ENCODE results near the gene STARD5. TPM values are rescaled to one million over a fixed set of nuclear protein-coding genes. Genes with fewer than 3 reads are reported as not detected.

The STARD5 gene
- total and polyA plus RNA-seq, 2 experiments from 2014 or later: 3.8 to 10.1 TPM

GRCh38 chr15:81296186-81296585, 27.8 kb downstream of the STARD5 start:
- H3K9me3 Mint-ChIP-seq: no peaks in the 10 kb centered on the region
- H3K79me2 ChIP-seq (replicated peaks; ENCODE audit: insufficient read depth): no peaks in the 10 kb centered on the region
- peaks cover 24% of the 10 kb centered on the region for H3K4me1 Mint-ChIP-seq
- ATAC-seq (no peak), DNase-seq (ENCODE audit: low spot score) (no peak)
- no peak overlapping the region for H3K27ac ChIP-seq (ENCODE audit: low read depth)
- no peaks in the 10 kb centered on the region for H3F3A ChIP-seq (replicated peaks; ENCODE audit: low read depth)
- no peaks in the 10 kb centered on the region for H3K4me1 ChIP-seq (ENCODE audit: insufficient read depth)
- no peaks in the 10 kb centered on the region for H3K27me3 ChIP-seq (ENCODE audit: insufficient read depth)
- no peaks in the 10 kb centered on the region for H4K20me1 ChIP-seq (replicated peaks; ENCODE audit: insufficient read depth)
- H3K4me3 ChIP-seq: no peak overlapping the region
- no peak overlapping the region for H3K4me3 Mint-ChIP-seq
- H3K36me3 ChIP-seq (ENCODE audit: insufficient read depth): no peaks in the 10 kb centered on the region
- no peak overlapping the region for H3K4me2 ChIP-seq
- no peak overlapping the region for H3K27ac Mint-ChIP-seq
- TF ChIP-seq STAT1 (IDR thresholded peaks at IDR 0.05; ENCODE audit: unreplicated experiment): no peak
- no peak for TF ChIP-seq REST (IDR thresholded peaks at IDR 0.05; ENCODE audit: unreplicated experiment)
- TF ChIP-seq NANOG (IDR thresholded peaks at IDR 0.05; ENCODE audit: borderline replicate concordance): no peak
- TF ChIP-seq JUNB (IDR thresholded peaks at IDR 0.05; ENCODE audit: unreplicated experiment): no peak
- TF ChIP-seq EZH2 (IDR thresholded peaks at IDR 0.05; ENCODE audit: low read depth, unreplicated experiment): no peak
- TF ChIP-seq, protein P1, sequence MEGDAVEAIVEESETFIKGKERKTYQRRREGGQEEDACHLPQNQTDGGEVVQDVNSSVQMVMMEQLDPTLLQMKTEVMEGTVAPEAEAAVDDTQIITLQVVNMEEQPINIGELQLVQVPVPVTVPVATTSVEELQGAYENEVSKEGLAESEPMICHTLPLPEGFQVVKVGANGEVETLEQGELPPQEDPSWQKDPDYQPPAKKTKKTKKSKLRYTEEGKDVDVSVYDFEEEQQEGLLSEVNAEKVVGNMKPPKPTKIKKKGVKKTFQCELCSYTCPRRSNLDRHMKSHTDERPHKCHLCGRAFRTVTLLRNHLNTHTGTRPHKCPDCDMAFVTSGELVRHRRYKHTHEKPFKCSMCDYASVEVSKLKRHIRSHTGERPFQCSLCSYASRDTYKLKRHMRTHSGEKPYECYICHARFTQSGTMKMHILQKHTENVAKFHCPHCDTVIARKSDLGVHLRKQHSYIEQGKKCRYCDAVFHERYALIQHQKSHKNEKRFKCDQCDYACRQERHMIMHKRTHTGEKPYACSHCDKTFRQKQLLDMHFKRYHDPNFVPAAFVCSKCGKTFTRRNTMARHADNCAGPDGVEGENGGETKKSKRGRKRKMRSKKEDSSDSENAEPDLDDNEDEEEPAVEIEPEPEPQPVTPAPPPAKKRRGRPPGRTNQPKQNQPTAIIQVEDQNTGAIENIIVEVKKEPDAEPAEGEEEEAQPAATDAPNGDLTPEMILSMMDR (conservative IDR thresholded peaks at IDR 0.05; ENCODE audit: low read depth in 2 of 2): no peak
- TF ChIP-seq ETS1 (IDR thresholded peaks at IDR 0.05): no peak
- H2AFZ ChIP-seq: no peak overlapping the region
- no peaks in the 10 kb centered on the region for H3K9me2 ChIP-seq (ENCODE audit: insufficient read depth)
- H3K27me3 Mint-ChIP-seq (ENCODE audit: insufficient read depth, low read depth, poor library complexity): peaks cover 7% of the 10 kb centered on the region
- H3K36me3 Mint-ChIP-seq (ENCODE audit: low read depth): no peaks in the 10 kb centered on the region

DNA sequence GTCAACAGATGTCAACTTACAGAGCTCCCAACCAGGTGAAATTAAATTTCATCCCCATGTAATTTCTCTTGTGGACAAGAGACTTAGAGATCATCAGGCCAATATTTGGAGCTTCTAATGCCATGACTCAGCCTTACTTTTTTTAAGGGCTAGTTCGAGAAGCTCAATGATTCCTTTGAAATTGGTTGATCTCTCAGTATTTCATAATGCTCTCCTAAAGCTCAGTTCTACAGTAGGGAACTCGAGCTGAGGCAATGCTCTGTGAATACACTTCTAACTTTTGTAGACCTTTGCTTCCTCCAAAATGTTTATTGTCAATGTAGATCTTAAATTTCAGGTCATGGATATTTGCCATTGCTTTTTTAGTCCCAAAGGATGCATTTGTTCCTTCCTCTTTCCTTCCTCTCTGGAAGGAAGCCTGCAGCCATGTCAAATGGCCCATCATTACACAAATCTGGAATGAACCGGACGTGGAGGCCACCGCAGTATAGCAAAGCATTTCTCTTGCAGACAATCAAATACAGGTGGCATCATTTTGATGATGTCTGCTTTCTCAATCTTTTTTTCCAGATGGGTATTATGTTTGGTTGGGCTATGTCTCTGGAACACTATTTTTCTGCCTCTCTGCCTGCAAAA, 28.3 kb downstream of the STARD5 start:
- no peaks in the 10 kb centered on the region for H4K20me1 ChIP-seq (replicated peaks; ENCODE audit: insufficient read depth)
- Mint-ChIP-seq H3K36me3 (ENCODE audit: low read depth) (no peaks in the 10 kb centered on the region), H3K9me3 (no peaks in the 10 kb centered on the region), H3K27ac (no peak overlapping the region), H3K4me3 (no peak overlapping the region), H3K27me3 (ENCODE audit: insufficient read depth, low read depth, poor library complexity) (peaks cover 7% of the 10 kb centered on the region), H3K4me1 (peaks cover 24% of the 10 kb centered on the region)
- no peak overlapping the region for H3K27ac ChIP-seq (ENCODE audit: low read depth)
- no peaks in the 10 kb centered on the region for H3K4me1 ChIP-seq (ENCODE audit: insufficient read depth)
- H3K9me2 ChIP-seq (ENCODE audit: insufficient read depth): no peaks in the 10 kb centered on the region
- H2AFZ ChIP-seq: no peak overlapping the region
- no peak overlapping the region for H3K4me3 ChIP-seq
- no peaks in the 10 kb centered on the region for H3K36me3 ChIP-seq (ENCODE audit: insufficient read depth)
- ATAC-seq (no peak), DNase-seq (ENCODE audit: low spot score) (no peak)
- H3K27me3 ChIP-seq (ENCODE audit: insufficient read depth): no peaks in the 10 kb centered on the region
- no peaks in the 10 kb centered on the region for H3F3A ChIP-seq (replicated peaks; ENCODE audit: low read depth)
- H3K79me2 ChIP-seq (replicated peaks; ENCODE audit: insufficient read depth): no peaks in the 10 kb centered on the region
- no peak for TF ChIP-seq EZH2phosphoT487 (IDR thresholded peaks at IDR 0.05; ENCODE audit: unreplicated experiment)
- no peak for TF ChIP-seq REST (IDR thresholded peaks at IDR 0.05; ENCODE audit: unreplicated experiment)
- TF ChIP-seq EZH2 (IDR thresholded peaks at IDR 0.05; ENCODE audit: low read depth, unreplicated experiment): no peak
- no peak for TF ChIP-seq ETS1 (IDR thresholded peaks at IDR 0.05)
- no peak for TF ChIP-seq CREB1 (CRISPR knock-in tag; IDR thresholded peaks at IDR 0.05; ENCODE audit: low read depth)
- no peak overlapping the region for H3K4me2 ChIP-seq

Measured in GM23338 (cell line).